ENCODE data around the gene FGF2.

FGF2 gene

GRCh38 chr4:122896270-122896669, 69.6 kb downstream of the FGF2 start:
- no peak for DNase-seq

GRCh38 chr4:122898370-122899150, 71.9 kb downstream of the FGF2 start:
- DNase-seq = no peak

- DNase-seq = no peak
Observed at GRCh38 chr4:122899682-122900081, 73.1 kb downstream of the FGF2 start.

DNA sequence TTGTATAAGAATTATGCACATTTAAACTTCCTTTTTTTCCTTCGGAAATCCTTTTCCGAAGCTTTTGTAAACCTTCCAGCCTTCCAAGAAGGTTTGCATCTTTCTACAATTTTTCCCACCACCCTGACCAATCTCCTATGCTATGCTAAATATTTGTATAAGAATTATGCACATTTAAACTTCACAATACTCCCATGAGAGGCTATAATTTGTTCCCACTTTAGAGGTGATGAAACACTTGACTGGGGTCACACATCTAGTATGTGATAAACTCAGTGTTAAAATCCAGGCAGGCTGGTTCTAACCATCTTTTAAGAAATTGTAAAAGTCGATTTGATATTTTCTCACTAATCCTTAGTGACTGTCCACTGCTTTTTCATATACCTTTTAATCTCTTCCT, 73.7 kb downstream of the FGF2 start:
- DNase-seq = no peak

GRCh38 chr4:122901247-122902010, 74.8 kb downstream of the FGF2 start:
- DNase-seq = no peak

DNA sequence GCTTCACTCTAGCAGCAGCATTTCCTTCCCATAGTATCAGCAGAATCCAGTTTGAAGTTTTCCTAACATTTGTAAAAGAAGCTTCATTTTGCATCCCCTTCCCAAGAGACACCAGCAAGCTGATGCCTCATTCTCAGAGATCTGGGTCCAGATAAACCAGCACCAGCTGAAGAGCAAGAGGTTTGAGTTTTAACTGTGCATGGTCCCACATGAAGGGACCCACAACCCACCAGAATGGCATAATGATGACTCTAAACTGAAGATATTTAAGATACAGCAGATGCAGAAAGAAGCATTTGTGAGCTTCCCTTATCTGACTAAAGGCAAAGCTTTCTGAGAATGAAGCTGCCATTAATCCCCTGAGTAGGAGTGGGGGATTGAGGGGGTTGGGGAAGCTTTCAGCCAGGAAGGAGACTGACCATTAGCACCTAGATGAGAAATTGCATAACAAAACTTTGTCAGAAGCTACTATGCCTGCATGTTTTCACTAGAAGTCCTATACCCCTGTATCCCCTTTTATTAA, 77.2 kb downstream of the FGF2 start:
- no peak for DNase-seq

DNA sequence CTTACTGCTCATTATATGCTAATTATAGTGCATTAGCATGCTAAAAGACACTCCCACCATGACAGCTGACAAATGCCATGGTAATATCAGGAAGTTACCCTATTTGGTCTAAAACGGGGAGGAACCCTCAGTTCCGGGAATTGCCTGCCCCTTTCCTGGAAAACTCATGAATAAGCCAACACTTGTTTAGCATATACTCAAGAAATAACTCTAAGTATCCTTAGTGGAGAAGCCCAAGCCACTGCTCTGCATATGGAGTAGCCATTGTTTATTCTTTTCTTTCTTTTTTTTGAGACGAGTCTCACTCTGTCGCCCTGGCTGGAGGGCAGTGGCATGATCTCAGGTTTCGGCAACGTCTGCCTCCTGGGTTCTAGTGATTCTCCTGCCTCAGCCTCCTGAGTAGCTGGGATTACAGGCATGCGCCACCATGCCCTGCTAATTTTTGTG, 80.3 kb downstream of the FGF2 start:
- DNase-seq = no peak

DNA sequence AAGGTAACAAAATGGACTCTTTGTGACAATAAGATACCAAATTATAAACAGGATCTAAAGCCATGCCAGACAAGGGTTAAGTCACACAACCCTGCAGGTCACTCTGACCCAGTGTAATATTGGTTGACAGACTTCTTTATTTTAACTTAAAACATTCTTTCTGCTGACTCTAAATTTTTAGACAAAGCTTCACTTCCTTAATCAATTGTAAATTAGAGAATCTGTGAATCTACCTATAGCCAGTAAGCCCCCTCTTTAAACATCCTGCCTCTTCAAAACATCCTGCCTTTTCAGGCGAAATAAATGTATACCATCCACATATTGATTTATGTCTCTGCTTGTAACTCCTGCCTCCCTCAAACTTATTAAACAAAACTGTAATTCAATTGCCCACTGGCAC, 81.6 kb downstream of the FGF2 start:
- DNase-seq = no peak

DNA sequence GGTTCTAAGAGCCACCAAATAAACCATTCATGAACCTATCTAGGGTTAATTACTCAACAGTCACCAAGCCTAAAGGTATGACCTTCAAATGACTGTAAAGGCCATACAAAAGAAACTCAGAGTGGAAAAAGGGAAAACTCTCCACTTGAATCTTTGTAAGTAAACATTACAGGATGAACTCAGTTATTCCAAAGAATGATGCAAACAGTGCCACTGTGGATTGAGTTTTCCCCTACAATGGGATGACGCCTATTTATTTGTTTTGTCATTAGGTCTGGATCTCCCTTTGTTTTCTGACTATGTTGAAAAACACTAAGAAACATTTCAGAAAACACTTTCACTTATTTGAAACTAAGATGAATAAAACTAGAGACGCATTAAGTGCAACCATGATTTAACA, 83.1 kb downstream of the FGF2 start:
- no peak for DNase-seq

GRCh38 chr4:122911588-122911987, 85.0 kb downstream of the FGF2 start:
- no peak for DNase-seq

- DNase-seq = no peak
Observed at GRCh38 chr4:122912810-122913575, 86.4 kb downstream of the FGF2 start.

DNA sequence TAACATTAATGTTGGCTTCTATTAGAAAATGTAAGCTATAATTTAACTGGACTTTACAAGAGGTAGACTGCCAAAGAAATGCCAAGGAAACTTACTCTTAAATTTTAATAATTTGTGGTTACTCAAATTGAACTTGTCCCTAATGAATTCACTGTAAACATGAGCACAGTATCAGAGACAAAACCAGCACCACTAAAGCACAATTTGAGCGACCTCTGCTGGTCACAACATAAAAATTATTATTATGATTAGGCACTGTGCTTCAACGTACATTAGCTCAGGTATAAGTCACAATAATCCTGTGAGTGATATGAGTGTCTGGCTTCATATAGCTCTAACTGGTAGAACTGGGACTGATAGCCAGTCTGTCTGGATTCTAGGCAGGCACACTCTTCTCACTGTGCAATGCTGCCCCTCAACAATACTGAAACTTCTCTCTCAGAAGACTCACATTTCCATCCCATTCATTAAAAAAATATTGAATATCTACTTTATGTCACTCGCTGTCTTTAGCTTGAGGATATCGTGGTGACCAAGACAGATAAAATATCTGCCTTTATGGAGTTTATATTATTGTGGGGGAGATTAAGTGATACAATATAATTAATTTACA, 87.8 kb downstream of the FGF2 start:
- no peak for DNase-seq

DNA sequence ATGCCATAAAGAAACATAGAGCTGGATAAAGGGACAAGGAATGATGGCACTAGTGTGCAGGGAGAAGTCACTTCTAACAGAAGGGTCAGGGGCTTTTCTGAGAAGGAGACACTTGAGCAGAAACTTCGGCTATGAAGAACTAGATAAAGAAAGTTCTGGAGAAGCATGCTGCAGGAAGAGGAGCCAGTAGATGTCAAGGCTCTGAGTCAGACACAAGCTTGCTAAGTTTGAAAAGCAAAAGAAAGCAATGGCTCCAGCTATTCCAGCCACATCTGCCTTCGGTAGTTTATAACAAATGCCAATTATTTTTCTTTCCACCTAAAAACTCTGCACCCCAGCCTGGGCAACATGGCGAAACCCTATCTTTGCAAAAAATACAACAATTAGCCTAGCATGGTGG, 88.3 kb downstream of the FGF2 start:
- no peak for DNase-seq

DNA sequence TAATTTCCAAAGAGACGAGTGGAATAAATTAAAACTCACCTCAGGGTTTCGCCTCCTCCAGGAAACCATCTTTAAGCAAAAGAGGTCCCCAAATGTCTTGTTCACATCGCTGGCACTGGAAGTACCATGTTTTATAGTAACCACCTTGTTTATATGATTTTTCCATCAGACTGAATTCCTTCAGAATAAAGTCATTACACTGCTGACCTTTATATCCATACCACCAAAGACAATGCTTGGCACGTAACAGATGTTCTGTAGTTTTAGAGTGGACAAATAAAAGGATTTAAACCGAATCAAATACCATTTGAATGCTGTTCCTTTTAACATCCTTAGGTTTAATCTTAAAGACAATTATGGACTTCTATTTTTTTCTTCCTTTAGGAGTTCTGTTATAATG, 91.1 kb downstream of the FGF2 start:
- DNase-seq = no peak

DNA sequence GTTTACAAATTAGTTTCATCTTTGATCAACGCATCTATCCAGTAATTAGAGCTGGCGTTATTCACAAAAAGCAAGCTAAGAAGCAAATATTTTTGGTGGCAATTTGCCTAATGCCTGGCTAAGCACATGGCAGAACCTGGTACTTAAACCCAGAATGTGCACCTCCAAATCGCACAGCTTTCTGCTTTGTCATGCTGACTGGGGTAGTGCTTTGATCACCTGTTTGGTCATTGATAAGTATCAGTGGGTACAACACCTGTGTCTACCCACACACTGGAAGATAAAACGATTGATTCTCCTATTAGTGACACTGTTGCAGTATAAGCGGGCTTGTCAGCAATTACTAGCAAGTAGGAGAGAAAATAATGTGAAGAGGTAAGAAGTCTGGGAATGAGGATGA, 93.8 kb downstream of the FGF2 start:
- DNase-seq = no peak

GRCh38 chr4:122921300-122921699, 94.7 kb downstream of the FGF2 start:
- no peak for DNase-seq

DNA sequence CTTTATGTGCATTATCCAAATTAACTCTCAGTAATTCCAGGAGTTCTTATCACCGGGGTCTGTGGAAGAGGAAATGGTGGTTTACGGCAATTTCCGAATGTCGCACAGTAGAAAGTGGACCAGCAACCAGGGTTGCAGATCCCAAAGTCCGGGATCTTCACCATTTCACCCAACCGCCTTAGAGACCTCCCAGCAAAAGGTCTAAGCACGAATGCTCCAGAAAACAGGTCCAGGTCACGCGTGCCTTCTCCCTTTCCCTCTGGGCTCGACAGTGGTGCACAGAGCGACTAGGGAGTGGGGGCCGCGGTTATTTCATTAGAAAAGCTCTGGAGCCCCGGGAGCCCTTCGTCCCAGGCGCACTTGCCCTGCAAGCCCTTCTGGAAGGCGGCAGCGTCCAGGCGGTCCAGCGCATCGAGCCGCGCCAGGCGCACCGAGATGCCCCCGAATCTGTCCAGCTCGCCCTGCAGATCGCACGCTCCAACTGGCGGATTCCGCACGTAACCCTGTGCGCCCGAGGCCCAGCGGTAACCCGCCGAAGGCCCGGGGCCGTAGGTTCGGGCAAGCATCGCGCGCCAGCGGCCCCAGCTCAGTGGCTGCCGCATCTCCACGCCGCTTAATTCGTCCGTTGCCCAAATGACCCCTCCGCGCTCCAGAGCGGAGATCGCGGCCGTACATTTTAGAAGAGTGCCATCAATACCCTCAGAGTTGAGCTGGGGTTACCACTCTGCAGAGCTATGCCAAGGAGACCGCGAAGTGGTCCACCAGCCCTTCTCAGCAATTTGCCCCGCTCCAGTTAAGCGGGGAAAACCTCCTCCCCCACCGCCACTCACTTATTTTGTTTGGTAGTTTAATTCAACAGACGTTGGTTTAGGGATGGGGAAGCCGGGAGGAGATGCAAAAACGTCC, 95.6 kb downstream of the FGF2 start, which contains the start of gene NUDT6:
TSS of gene NUDT6 (minus strand) at position 627 of the 906 bp plus-strand sequence. CDS start at position 602, 25 bp downstream.
- peak; percentile 24 for DNase-seq

DNA sequence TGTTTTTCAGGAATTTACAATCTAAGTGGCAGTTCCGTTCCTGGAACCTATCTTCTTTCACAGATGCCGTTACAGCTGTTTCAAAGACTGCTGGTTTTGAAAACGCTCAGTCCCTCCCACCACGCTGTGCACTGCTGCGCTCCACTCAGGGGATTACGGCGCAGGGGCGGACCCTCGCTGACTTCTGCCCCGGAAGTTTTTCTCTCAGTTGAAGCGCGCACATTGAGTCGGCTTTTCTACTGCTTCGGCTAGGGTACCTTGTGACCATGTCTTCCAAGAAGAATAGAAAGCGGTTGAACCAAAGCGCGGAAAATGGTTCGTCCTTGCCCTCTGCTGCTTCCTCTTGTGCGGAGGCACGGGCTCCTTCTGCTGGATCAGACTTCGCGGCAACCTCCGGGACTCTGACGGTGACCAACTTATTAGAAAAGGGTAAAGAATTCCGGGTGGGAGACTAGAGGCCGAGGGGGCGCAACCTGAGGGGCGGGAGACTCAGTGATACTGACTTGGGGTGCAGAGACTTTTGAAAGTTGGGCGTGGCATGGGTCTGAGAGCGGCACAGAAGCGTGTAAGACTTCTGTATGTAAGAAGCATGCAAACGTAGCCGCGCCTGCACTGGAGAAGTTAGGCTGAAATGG, 96.4 kb downstream of the FGF2 start:
- peak; percentile 38 for DNase-seq

DNA sequence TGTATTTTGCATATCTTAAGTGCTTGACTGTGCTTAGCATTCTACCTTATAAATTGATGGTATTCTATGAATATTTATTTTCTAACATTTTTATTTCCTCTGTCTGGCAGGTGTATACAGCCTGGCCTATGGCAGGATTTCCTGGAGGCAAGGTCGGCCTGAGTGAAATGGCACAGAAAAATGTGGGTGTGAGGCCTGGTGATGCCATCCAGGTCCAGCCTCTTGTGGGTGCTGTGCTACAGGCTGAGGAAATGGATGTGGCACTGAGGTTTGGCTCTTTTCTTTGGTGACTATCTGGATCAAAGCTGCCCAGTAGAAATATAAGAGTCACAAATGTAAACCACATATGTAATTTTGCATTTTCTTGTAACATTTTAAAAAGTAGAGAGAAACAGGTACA, 102.3 kb downstream of the FGF2 start:
- no peak for DNase-seq

DNA sequence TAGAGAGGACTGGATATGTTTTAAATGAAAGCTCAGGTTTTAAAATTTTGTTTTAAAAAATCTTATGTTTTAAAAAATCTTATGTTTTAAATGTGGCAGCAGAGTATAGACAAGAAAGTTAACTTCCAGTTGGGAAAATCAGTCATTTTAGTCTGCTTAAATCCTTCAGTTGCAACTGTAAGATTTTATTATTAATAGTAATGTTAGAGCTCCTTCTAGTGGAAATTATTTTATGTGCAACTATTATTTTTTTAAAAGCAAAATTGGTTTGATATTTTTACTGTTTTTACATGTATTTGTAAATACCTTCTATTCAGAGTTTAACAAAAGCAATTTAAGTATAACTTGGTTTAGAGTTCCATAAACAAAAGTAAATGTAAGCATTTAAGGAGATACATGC, 104.2 kb downstream of the FGF2 start:
- DNase-seq = peak; percentile 12

DNA sequence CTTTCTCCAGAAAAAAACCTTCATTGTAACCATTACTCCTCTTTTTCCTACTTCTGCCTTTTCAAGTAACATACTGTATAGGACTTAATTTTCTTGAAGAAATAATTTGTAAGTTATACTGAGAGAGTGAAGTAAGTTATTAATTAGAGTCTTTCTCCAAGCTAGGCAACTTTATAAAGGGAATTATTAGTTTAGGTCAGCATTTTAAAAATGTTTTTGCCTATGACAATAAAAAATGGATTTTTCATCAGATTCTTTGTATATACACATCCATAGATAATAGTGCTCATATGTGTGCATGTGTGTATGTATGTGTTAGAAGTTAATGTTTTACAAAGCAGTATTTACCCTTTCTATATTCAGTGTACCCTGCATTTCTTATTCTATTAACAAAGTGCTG, 106.1 kb downstream of the FGF2 start:
- no peak for DNase-seq
